GM12801 (cell line): ENCODE data around the gene FAF1.

Source experiments
- CTCF ChIP-seq: IDR thresholded peaks from one replicate; pipeline ENCODE4 v1.5.1; 2011; ENCODE audit warnings: control low read depth; ENCODE audit not compliant: insufficient read length; ENCODE audit errors: extremely low read depth

FAF1 gene

GRCh38 chr1:50976890-50977574 is 17.0 kb upstream of the FAF1 start:
- TF ChIP-seq CTCF, result no peak

GRCh38 chr1:50976111-50976889 is 16.2 kb upstream of the FAF1 start:
- no peak for TF ChIP-seq CTCF

GRCh38 chr1:50975436-50975835 is 15.4 kb upstream of the FAF1 start:
- TF ChIP-seq CTCF, result no peak

GRCh38 chr1:50974618-50974935 is 14.5 kb upstream of the FAF1 start:
- no peak for TF ChIP-seq CTCF

- TF ChIP-seq CTCF, result no peak
Observed at GRCh38 chr1:50973875-50974617, 14.0 kb upstream of the FAF1 start.

- no peak for TF ChIP-seq CTCF
Observed at GRCh38 chr1:50973255-50973654, 13.2 kb upstream of the FAF1 start.

- no peak for TF ChIP-seq CTCF
Observed at GRCh38 chr1:50972766-50973165, 12.7 kb upstream of the FAF1 start.
